ENCODE measurements around the gene SUGT1. TPM values are rescaled to one million over a fixed set of nuclear protein-coding genes. Genes with fewer than 3 reads are reported as not detected.

SUGT1 gene
- total RNA-seq, 2 experiments from 2014 or later = 32.1 to 59.0 TPM

- Histone ChIP-seq H3K4me3 (ENCODE audit: low read depth, low read length, poor library complexity, severe bottlenecking) (no peak overlapping the region), H3K27ac (ENCODE audit: low read depth, low read length, poor library complexity, severe bottlenecking) (no peak overlapping the region), H3K4me2 (ENCODE audit: low read length) (no peak overlapping the region), H3K4me1 (ENCODE audit: insufficient read depth, low read length, poor library complexity, severe bottlenecking) (no peaks in the 10 kb centered on the region), H3K9me3 (ENCODE audit: low read length) (no peaks in the 10 kb centered on the region), H3K36me3 (ENCODE audit: insufficient read depth, low read length) (no peaks in the 10 kb centered on the region), H3K9me2 (ENCODE audit: insufficient read depth, low read length) (no peaks in the 10 kb centered on the region), H4K20me1 (ENCODE audit: insufficient read depth, low read length) (no peaks in the 10 kb centered on the region), H2AFZ (ENCODE audit: low read length) (no peak overlapping the region), H3K79me2 (ENCODE audit: insufficient read depth, low read depth, low read length) (no peaks in the 10 kb centered on the region)
- ChIA-PET POLR2A (no interaction called here), CTCF (ENCODE audit: unreplicated experiment) (no interaction called here)
- intact Hi-C loops (cut with micrococcal nuclease; ENCODE audit: unreplicated experiment) = no loop called here
- no peak for DNase-seq (ENCODE audit: low spot score)
- TF ChIP-seq CTCF (conservative IDR thresholded peaks at IDR 0.05; ENCODE audit: low read length) (no peak), EZH2phosphoT487 (IDR thresholded peaks at IDR 0.05; ENCODE audit: borderline replicate concordance, low read depth, low read length) (no peak)
- BruUV-seq (replicated peaks) = no TSS peak
These were observed 92.3 kb downstream of the SUGT1 start for GRCh38 chr13:52744842-52745375.

- Histone ChIP-seq H3K4me2 (ENCODE audit: low read length) (no peak overlapping the region), H3K27ac (ENCODE audit: low read depth, low read length, poor library complexity, severe bottlenecking) (no peak overlapping the region), H3K79me2 (ENCODE audit: insufficient read depth, low read depth, low read length) (no peaks in the 10 kb centered on the region), H3K36me3 (ENCODE audit: insufficient read depth, low read length) (no peaks in the 10 kb centered on the region), H3K9me3 (ENCODE audit: low read length) (no peaks in the 10 kb centered on the region), H3K4me1 (ENCODE audit: insufficient read depth, low read length, poor library complexity, severe bottlenecking) (no peaks in the 10 kb centered on the region), H3K9me2 (ENCODE audit: insufficient read depth, low read length) (no peaks in the 10 kb centered on the region), H4K20me1 (ENCODE audit: insufficient read depth, low read length) (no peaks in the 10 kb centered on the region), H3K4me3 (ENCODE audit: low read depth, low read length, poor library complexity, severe bottlenecking) (no peak overlapping the region), H2AFZ (ENCODE audit: low read length) (no peak overlapping the region)
- ChIA-PET CTCF (ENCODE audit: unreplicated experiment) (no interaction called here), POLR2A (interaction anchor here (0.6 to 0.8 kb wide), 3 partner anchors 21 to 863 kb away, joined by 3 to 4 read pairs (median 3); no protein-coding TSS in a partner anchor)
- TF ChIP-seq CTCF (conservative IDR thresholded peaks at IDR 0.05; ENCODE audit: low read length) (no peak), EZH2phosphoT487 (IDR thresholded peaks at IDR 0.05; ENCODE audit: borderline replicate concordance, low read depth, low read length) (no peak)
- intact Hi-C loops (cut with micrococcal nuclease; ENCODE audit: unreplicated experiment) = no loop called here
- no TSS peak for BruUV-seq (replicated peaks)
- DNase-seq (ENCODE audit: low spot score) = no peak
These were observed 93.5 kb downstream of the SUGT1 start for GRCh38 chr13:52746141-52746540.

GRCh38 chr13:52749419-52749818, 96.8 kb downstream of the SUGT1 start:
- BruUV-seq (replicated peaks) = no TSS peak
- Histone ChIP-seq H3K4me2 (ENCODE audit: low read length) (no peak overlapping the region), H2AFZ (ENCODE audit: low read length) (no peak overlapping the region), H3K9me2 (ENCODE audit: insufficient read depth, low read length) (no peaks in the 10 kb centered on the region), H3K79me2 (ENCODE audit: insufficient read depth, low read depth, low read length) (no peaks in the 10 kb centered on the region), H4K20me1 (ENCODE audit: insufficient read depth, low read length) (no peaks in the 10 kb centered on the region), H3K9me3 (ENCODE audit: low read length) (no peaks in the 10 kb centered on the region), H3K36me3 (ENCODE audit: insufficient read depth, low read length) (no peaks in the 10 kb centered on the region), H3K4me3 (ENCODE audit: low read depth, low read length, poor library complexity, severe bottlenecking) (no peak overlapping the region), H3K4me1 (ENCODE audit: insufficient read depth, low read length, poor library complexity, severe bottlenecking) (no peaks in the 10 kb centered on the region), H3K27ac (ENCODE audit: low read depth, low read length, poor library complexity, severe bottlenecking) (no peak overlapping the region)
- POLR2A ChIA-PET = no interaction called here
- CTCF ChIA-PET (ENCODE audit: unreplicated experiment) = no interaction called here
- TF ChIP-seq EZH2phosphoT487 (IDR thresholded peaks at IDR 0.05; ENCODE audit: borderline replicate concordance, low read depth, low read length) (no peak), CTCF (conservative IDR thresholded peaks at IDR 0.05; ENCODE audit: low read length) (no peak)
- intact Hi-C loops (cut with micrococcal nuclease; ENCODE audit: unreplicated experiment) = no loop called here
- DNase-seq (ENCODE audit: low spot score) = no peak

Other genes with a start within 250 kb of the SUGT1 start
- gene THSD1, start 246.7 kb upstream of the SUGT1 start, total RNA-seq (2014; rRNA removed; shearing (Covaris generic)) = 0.28 and 0.49 TPM in 2 replicates
- gene THSD1, start 246.7 kb upstream of the SUGT1 start, total RNA-seq (2022) = not detected in 2 replicates
- 26.5 and 35.9 TPM in 2 replicates for gene VPS36, start 202.2 kb upstream of the SUGT1 start, total RNA-seq (2014; rRNA removed; shearing (Covaris generic))
- gene VPS36, start 202.2 kb upstream of the SUGT1 start, total RNA-seq (2022) = 30.6 and 34.5 TPM in 2 replicates
- 66.5 and 70.8 TPM in 2 replicates for gene CKAP2, start 197.4 kb upstream of the SUGT1 start, total RNA-seq (2014; rRNA removed; shearing (Covaris generic))
- gene CKAP2, start 197.4 kb upstream of the SUGT1 start, total RNA-seq (2022) = 94.9 and 123 TPM in 2 replicates
- gene HNRNPA1L2, start 10.4 kb upstream of the SUGT1 start, total RNA-seq (2014; rRNA removed; shearing (Covaris generic)) = 4.7 and 6.8 TPM in 2 replicates
- gene HNRNPA1L2, start 10.4 kb upstream of the SUGT1 start, total RNA-seq (2022) = 13.1 and 13.8 TPM in 2 replicates
- not detected in 2 replicates for gene CNMD, start 87.0 kb downstream of the SUGT1 start, total RNA-seq (2014; rRNA removed; shearing (Covaris generic))
- not detected in 2 replicates for gene CNMD, start 87.0 kb downstream of the SUGT1 start, total RNA-seq (2022)
- gene PCDH8, start 195.8 kb downstream of the SUGT1 start, total RNA-seq (2014; rRNA removed; shearing (Covaris generic)) = not detected in 2 replicates
- not detected in 2 replicates for gene PCDH8, start 195.8 kb downstream of the SUGT1 start, total RNA-seq (2022)

All from OCI-LY7 (cell line).